Keratinocyte (primary cell): Measurements from ENCODE around the gene KCNK5. TPM values are rescaled to one million over a fixed set of nuclear protein-coding genes. Genes with fewer than 3 reads are reported as not detected.

Experiments used
- DNase-seq: peaks from one replicate; pipeline ENCODE4 v3.0.0-alpha.2; 2011; ENCODE audit warnings: low read depth, missing footprints, low spot score
- FAIRE-seq: peaks from 2 replicates; lab custom pipeline; 2011; peaks lifted over from hg19 to GRCh38; lab: Jason Lieb, UNC
- H2AFZ ChIP-seq: 2 replicates; pipeline ENCODE4 v1.6.0; 2012; ENCODE audit warnings: low read length, control low read depth, inconsistent platforms; ENCODE audit not compliant: control insufficient read depth
- H3K27ac ChIP-seq: 2 replicates; pipeline ENCODE4 v1.5.1; 2011; ENCODE audit warnings: low read length; ENCODE audit not compliant: control insufficient read depth, insufficient read depth
- H3K27me3 ChIP-seq: 3 replicates; pipeline ENCODE4 v1.6.0; 2011; ENCODE audit warnings: low read length; ENCODE audit not compliant: control insufficient read depth, insufficient read depth; ENCODE audit errors: extremely low read depth
- H3K36me3 ChIP-seq, 2 experiments: 2 replicates in 1 of 2; 3 replicates in 1 of 2; pipeline ENCODE4 v1.5.1; 2011; ENCODE audit warnings: low read length in 2 of 2, mild to moderate bottlenecking in 1 of 2; ENCODE audit not compliant: control insufficient read depth in 2 of 2, insufficient read depth in 2 of 2; ENCODE audit errors: extremely low read depth in 1 of 2
- H3K4me1 ChIP-seq: 3 replicates; pipeline ENCODE4 v1.5.1; 2011; ENCODE audit warnings: low read length; ENCODE audit not compliant: control insufficient read depth, insufficient read depth; ENCODE audit errors: extremely low read depth
- H3K4me2 ChIP-seq: 3 replicates; pipeline ENCODE4 v1.6.0; 2011; ENCODE audit warnings: low read depth, low read length; ENCODE audit not compliant: control insufficient read depth, insufficient read depth; ENCODE audit errors: extremely low read depth
- H3K4me3 ChIP-seq, 3 experiments: fragments of 200-600 bp in 1 of 3; sonication (generic) in 1 of 3; 2 replicates in 2 of 3; 3 replicates in 1 of 3; pipeline ENCODE4 v1.5.1; 2011 to 2016; ENCODE audit warnings: low read length in 3 of 3, mild to moderate bottlenecking in 3 of 3, control low read depth in 2 of 3, inconsistent platforms in 1 of 3, low read depth in 1 of 3, mixed read lengths in 1 of 3, mixed run types in 1 of 3, moderate library complexity in 1 of 3; ENCODE audit not compliant: control insufficient read depth in 2 of 3, insufficient read depth in 2 of 3; ENCODE audit errors: extremely low read depth in 1 of 3
- H3K79me2 ChIP-seq: 2 replicates; pipeline ENCODE4 v1.6.0; 2012; ENCODE audit warnings: low read length; ENCODE audit not compliant: control insufficient read depth, insufficient read depth
- H3K9ac ChIP-seq: 3 replicates; pipeline ENCODE4 v1.6.0; 2011; ENCODE audit warnings: low read length; ENCODE audit not compliant: control insufficient read depth, insufficient read depth; ENCODE audit errors: extremely low read depth
- H3K9me1 ChIP-seq: 3 replicates; pipeline ENCODE4 v1.6.0; 2011; ENCODE audit warnings: low read length; ENCODE audit not compliant: control insufficient read depth, insufficient read depth; ENCODE audit errors: extremely low read depth
- H3K9me3 ChIP-seq: 2 replicates; pipeline ENCODE4 v1.5.1; 2012; ENCODE audit warnings: low read depth, low read length; ENCODE audit not compliant: control insufficient read depth
- H4K20me1 ChIP-seq: 3 replicates; pipeline ENCODE4 v1.6.0; 2011; ENCODE audit warnings: low read length; ENCODE audit not compliant: control insufficient read depth, insufficient read depth; ENCODE audit errors: extremely low read depth
- EZH2 ChIP-seq: IDR thresholded peaks from one replicate; pipeline ENCODE4 v1.6.1; 2012; ENCODE audit warnings: inconsistent platforms, mild to moderate bottlenecking, low read length, moderate library complexity
- dilution Hi-C: fragments of 300-500 bp; cut with MboI; formaldehyde crosslinking; loops from one replicate; pipeline ENCODE4 v1.7.0; 2020; ENCODE audit warnings: low sequenced_read_pairs; ENCODE audit not compliant: extremely low pct_ligation_motif_present
- polyA plus RNA-seq, 5 experiments: library from polyadenylated mRNA; depleted of rRNA in 3 of 5; stranded (reverse) in 3 of 5; stranded (forward) in 1 of 5; unstranded in 1 of 5; fragments of >200 nt; gene quantifications; 1 replicate in 1 of 5; 2 replicates in 3 of 5; 3 replicates in 1 of 5; pipeline versions ENCODE4 v1.2.1 to v1.2.3, GENCODE V29; 2011 to 2012; ENCODE audit warnings: missing spikeins in 2 of 5, low read depth in 1 of 5, low replicate concordance in 1 of 5
- TF ChIP-seq, protein P1 (sequence below), 3 experiments: IDR thresholded peaks in 1 of 3; conservative IDR thresholded peaks in 1 of 3; optimal IDR thresholded peaks in 1 of 3; 2 replicates in 2 of 3; 3 replicates in 1 of 3; pipeline versions ENCODE3 to v1.5.1; 2011; ENCODE audit warnings: low read length in 3 of 3, mild to moderate bottlenecking in 3 of 3, moderate library complexity in 2 of 3, control low read depth in 1 of 3, inconsistent platforms in 1 of 3; ENCODE audit not compliant: insufficient read depth in 2 of 3; ENCODE audit errors: extremely low read depth in 1 of 3

The KCNK5 gene
- polyA plus RNA-seq, 1 donor (not counting 4 experiments of a cell fraction or from before 2014, with no cell fraction given): not detected

DNA sequence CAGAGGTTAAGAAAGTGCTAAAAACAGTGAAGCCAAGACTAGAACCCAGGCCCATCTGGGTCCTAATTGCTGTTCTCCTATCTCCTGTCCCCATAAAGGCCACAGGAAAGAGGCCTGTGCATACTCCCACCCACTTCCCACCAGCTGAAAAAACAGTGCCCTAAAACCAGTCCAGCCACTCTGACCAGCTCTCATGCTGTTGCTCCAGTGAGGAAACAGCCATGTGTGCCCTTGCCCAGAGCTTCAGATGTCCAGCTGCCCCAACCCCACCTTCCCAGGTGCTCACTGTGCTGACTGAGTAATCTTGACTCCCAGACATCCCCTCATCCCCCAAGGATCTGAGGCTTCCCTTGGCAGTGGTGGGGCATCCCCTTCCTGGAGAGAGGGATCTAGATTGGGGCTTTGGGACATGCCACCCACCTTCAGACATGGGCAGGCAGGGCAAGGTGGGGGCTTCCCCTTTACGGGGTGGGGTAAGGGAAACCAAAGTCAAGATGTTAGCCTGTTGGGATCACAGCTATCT lies 28.7 kb downstream of the KCNK5 start:
- H3K4me1 ChIP-seq: peaks cover 8% of the 10 kb centered on the region
- dilution Hi-C loops: no loop called here
- DNase-seq (no peak), FAIRE-seq (no peak)
- H3K4me2 ChIP-seq: no peak overlapping the region
- no peak overlapping the region for H3K9ac ChIP-seq
- no peak overlapping the region for H3K27ac ChIP-seq
- no peaks in the 10 kb centered on the region for H3K9me3 ChIP-seq
- no peak overlapping the region for H2AFZ ChIP-seq
- TF ChIP-seq, protein P1, sequence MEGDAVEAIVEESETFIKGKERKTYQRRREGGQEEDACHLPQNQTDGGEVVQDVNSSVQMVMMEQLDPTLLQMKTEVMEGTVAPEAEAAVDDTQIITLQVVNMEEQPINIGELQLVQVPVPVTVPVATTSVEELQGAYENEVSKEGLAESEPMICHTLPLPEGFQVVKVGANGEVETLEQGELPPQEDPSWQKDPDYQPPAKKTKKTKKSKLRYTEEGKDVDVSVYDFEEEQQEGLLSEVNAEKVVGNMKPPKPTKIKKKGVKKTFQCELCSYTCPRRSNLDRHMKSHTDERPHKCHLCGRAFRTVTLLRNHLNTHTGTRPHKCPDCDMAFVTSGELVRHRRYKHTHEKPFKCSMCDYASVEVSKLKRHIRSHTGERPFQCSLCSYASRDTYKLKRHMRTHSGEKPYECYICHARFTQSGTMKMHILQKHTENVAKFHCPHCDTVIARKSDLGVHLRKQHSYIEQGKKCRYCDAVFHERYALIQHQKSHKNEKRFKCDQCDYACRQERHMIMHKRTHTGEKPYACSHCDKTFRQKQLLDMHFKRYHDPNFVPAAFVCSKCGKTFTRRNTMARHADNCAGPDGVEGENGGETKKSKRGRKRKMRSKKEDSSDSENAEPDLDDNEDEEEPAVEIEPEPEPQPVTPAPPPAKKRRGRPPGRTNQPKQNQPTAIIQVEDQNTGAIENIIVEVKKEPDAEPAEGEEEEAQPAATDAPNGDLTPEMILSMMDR (optimal IDR thresholded peaks at IDR 0.05 in 1 of 3, IDR thresholded peaks at IDR 0.05 in 1 of 3, conservative IDR thresholded peaks at IDR 0.05 in 1 of 3; ENCODE audit: extremely low read depth in 1 of 3, insufficient read depth in 2 of 3, low read length in 3 of 3): no peak
- H3K36me3 ChIP-seq: no peaks in the 10 kb centered on the region
- H3K27me3 ChIP-seq: no peaks in the 10 kb centered on the region
- no peaks in the 10 kb centered on the region for H4K20me1 ChIP-seq
- no peaks in the 10 kb centered on the region for H3K79me2 ChIP-seq
- no peak overlapping the region for H3K4me3 ChIP-seq
- H3K9me1 ChIP-seq: no peaks in the 10 kb centered on the region

DNA sequence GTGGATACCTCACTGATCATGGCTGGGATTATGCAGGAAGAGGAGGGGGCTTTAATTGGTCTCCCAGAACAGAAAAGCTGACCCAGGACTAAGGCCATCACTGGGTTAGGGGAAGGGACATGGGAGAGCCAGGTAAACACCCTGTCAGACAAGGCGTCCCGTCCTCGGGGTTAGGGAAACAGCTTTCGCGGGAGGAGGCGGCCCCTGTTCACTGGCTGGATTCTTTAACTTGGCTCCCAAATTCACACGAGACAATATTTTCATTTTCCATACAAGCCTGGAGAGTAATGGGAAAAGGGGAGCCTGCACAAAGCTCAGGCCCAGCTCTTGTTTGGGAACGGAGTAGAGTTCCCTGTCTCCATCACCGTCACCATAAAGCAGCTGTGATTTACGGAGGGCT lies 29.3 kb downstream of the KCNK5 start:
- no peaks in the 10 kb centered on the region for H3K27me3 ChIP-seq
- H3K9me3 ChIP-seq: no peaks in the 10 kb centered on the region
- no peak overlapping the region for H3K27ac ChIP-seq
- FAIRE-seq: no peak
- H3K79me2 ChIP-seq: no peaks in the 10 kb centered on the region
- H3K4me1 ChIP-seq: peaks cover 8% of the 10 kb centered on the region
- H3K4me2 ChIP-seq: no peak overlapping the region
- H3K36me3 ChIP-seq: no peaks in the 10 kb centered on the region
- H4K20me1 ChIP-seq: no peaks in the 10 kb centered on the region
- H3K9me1 ChIP-seq: no peaks in the 10 kb centered on the region
- H3K9ac ChIP-seq: no peak overlapping the region
- TF ChIP-seq, protein P1 (optimal IDR thresholded peaks at IDR 0.05 in 1 of 3, IDR thresholded peaks at IDR 0.05 in 1 of 3, conservative IDR thresholded peaks at IDR 0.05 in 1 of 3; ENCODE audit: extremely low read depth in 1 of 3, insufficient read depth in 2 of 3, low read length in 3 of 3): no peak
- no peak for TF ChIP-seq EZH2
- no peak overlapping the region for H3K4me3 ChIP-seq
- H2AFZ ChIP-seq: no peak overlapping the region
- no peak for DNase-seq
- dilution Hi-C loops: no loop called here
